Middle frontal gyrus (tissue), 1 donor: Measurements from ENCODE around the gene SRPK3.

Experiments used
- DNase-seq: peaks from one replicate; pipeline ENCODE4 v3.0.0-alpha.2; 2015; ENCODE audit warnings: low spot score; ENCODE audit errors: extremely low spot score

Gene SRPK3

DNA sequence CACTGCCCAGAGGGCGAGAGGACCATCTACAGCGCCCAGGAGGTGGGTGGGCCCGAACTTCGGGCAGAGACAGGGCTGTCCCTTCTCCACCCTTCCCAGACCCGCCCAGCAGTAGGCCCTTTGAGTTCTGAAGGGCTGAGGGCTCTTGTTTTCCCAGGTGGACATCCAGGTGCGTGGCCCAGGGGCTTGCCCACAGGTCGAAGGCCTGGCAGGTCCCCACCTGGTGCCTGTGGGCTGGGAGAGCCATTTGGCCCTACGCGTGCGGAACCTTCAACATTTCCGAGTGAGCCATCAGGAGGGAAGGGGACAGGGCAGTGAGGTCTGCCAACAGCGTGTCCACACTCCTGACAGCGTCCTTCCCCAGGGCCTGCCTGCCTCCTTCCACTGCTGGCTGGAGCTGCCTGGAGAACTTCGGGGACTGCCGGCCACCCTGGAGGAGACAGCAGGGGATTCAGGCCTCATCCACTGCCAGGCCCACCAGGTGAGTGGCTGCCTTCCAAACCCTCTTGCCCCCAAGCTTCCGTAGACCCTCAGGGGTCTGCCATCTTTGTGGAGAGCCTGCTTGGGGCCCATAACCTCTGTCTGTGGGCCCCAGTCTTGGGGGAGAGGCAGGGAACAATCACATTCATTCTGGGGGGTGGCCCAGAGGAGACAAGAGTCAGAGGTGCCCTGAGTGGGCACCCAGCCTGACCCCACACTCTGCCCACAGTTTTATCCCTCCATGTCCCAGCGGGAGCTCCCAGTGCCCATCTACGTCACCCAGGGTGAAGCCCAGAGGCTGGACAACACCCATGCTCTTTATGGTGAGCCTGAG is 10.0 kb upstream of the SRPK3 start:
- no peak for DNase-seq

DNA sequence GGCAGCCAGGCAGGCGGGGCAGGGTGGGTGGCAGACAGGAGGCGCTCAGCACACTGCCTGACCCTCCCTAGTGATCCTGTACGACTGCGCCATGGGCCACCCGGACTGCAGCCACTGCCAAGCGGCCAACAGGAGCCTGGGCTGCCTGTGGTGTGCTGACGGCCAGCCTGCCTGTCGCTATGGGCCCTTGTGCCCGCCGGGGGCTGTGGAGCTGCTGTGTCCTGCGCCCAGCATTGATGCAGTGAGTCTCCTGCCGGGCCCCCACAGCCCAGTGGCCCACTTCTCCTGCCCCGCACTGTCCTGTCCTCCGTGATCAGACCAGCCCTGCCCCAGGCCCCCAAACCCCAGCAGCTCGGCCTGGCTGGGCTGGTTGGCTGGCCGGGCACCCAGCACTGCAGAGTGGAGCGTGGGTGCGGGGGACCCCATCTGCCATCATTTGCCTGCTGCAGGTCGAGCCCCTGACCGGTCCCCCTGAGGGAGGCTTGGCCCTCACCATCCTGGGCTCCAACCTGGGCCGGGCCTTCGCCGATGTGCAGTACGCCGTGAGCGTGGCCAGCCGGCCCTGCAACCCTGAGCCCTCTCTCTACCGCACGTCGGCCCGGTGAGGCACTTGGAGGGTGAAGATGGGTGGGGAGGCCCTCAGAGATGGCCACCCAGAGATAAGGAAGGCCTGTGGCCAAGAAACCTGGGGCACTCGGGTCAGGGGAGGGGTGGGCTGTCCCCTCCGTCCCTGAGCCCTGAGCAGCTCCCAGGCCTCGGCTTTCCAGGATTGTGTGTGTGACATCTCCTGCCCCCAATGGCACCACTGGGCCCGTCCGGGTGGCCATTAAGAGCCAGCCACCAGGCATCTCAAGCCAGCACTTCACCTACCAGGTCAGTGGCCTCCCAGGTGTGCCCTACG is 9.2 kb upstream of the SRPK3 start:
- DNase-seq = no peak

- DNase-seq = no peak
Measured at GRCh38 chrX:153772316-153773217, 8.3 kb upstream of the SRPK3 start.

DNA sequence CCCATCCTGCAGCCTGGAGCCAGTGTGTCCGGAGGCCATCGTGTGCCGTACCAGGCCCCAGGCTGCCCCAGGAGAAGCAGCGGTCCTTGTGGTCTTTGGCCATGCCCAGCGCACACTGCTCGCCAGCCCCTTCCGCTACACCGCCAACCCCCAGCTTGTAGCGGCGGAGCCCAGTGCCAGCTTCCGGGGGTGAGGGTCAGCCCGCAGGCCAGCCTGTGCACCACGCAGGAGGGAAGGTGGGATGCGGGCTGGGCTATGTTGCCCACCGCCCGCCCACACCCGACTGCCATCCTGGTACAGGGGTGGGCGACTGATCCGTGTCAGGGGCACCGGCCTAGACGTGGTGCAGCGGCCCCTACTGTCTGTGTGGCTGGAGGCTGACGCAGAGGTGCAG is 7.6 kb upstream of the SRPK3 start:
- DNase-seq = no peak

DNA sequence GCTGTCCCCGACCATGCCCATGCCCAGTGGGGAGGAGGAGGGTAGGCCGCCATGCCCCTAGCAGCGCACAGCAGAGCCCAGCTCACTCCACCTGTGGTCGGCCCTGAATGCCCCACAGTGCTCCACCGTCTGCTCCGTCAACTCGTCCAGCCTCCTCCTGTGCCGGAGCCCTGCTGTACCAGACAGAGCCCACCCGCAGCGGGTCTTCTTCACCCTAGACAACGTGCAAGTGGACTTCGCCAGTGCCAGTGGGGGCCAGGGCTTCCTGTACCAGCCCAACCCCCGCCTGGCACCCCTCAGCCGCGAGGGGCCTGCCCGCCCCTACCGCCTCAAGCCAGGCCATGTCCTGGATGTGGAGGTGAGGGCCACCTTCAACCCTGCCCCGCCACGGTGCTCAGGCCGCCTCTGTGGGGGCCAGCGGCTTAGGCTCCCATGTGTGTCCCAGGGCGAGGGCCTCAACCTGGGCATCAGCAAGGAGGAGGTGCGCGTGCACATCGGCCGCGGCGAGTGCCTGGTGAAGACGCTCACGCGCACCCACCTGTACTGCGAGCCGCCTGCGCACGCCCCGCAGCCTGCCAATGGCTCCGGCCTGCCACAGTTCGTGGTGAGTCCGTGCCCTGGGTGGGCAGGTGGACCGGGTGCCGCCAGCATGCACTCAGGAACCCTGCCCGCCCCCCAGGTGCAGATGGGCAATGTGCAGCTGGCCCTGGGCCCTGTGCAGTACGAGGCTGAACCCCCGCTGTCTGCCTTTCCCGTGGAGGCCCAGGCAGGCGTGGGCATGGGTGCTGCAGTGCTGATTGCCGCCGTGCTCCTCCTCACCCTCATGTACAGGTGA is 6.9 kb upstream of the SRPK3 start:
- DNase-seq = no peak

- DNase-seq = no peak
Measured at GRCh38 chrX:153774576-153775292, 6.1 kb upstream of the SRPK3 start.

GRCh38 chrX:153775293-153776119 is 5.3 kb upstream of the SRPK3 start:
- DNase-seq = no peak

GRCh38 chrX:153776120-153776599 is 4.7 kb upstream of the SRPK3 start:
- no peak for DNase-seq

GRCh38 chrX:153776611-153777045 is 4.2 kb upstream of the SRPK3 start:
- DNase-seq = no peak

DNA sequence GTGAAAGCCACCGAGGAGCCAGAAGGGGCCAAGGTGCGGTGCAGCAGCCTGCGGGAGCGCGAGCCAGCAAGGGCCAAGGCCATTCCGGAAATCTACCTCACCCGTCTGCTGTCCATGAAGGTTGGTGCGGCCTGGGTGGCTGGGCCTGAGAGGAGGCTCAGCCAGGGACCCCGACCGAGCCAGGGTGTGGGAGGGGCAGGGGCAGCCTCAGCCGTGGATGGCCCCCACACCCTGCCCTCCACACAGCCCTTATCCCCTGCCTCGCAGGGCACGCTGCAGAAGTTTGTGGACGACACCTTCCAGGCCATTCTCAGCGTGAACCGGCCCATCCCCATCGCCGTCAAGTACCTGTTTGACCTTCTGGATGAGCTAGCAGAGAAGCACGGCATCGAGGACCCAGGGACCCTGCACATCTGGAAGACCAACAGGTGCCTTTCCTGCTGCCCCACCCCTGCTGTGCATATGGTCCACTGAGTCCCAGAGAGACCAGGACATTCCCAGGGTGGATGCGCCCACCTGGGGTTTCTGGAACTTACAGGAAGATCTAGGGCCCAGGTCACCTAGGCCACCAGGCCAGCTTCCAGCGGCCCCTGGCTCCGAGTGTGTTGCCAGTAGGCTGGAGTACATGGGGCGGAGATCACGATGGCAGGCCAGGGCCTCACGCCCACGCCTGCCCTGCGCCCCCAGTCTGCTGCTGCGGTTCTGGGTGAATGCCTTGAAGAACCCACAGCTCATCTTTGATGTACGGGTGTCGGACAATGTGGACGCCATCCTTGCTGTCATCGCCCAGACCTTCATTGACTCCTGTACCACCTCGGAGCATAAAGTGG is 3.4 kb upstream of the SRPK3 start:
- no peak for DNase-seq

- no peak for DNase-seq
Measured at GRCh38 chrX:153778181-153778580, 2.7 kb upstream of the SRPK3 start.

DNA sequence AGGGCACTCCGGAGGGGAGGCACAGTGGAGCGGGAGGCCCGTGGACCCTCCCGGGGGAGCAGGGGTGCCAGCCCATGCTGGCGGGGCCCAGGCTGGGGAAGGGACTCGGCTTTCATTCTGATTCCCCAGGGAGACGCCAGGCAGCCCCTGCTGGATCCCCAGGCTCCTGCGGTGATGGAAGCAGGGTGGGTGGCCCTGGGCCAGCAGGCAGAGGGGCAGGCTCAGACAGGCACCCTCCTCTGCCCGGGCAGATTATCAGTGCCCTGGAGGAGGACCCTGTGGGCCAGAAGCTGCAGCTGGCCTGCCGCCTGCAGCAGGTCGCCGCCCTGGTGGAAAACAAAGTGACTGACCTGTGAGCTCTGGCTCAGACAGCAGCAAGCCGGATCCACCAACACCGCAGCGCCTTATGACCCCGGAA is 2.1 kb upstream of the SRPK3 start:
- DNase-seq = no peak

DNA sequence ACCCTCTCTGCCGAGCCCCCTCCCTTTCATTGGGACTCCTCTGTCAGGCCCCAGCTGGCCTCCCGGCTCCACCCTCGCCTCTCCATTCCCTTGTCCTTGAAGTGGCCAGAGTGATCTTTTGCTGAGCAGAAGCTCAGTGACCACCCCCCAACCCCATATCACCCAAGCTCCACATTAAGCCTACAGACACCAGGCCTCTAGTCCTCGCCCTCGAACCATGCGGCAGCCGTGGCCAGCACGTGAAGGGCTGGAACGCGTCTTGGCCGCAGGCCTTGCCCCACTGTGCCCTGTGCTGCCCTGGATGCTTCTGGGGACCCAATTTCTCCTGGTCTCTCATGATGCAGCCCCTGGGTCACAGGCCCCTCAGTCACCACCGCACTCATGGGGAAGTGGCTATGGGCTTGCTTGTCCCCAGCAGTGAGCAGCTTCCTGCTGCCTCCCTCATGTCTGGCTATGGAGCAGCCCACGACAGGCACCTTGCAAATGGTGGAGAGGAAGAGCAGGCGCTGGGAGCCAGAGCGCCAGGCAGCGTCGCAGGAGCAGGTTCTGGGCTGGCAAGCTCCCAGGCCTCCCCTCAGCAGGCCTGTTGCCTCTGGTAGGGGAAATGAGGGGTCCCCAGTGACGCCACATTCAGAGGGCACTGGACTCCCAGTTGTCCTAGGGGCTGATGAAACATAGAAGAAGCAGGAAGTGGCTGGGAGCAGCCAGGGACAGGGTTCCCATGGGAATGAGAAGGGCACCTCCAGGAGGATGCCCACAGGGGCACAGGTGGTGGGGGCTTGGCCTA is 757 bp upstream of the SRPK3 start:
- DNase-seq = no peak

DNA sequence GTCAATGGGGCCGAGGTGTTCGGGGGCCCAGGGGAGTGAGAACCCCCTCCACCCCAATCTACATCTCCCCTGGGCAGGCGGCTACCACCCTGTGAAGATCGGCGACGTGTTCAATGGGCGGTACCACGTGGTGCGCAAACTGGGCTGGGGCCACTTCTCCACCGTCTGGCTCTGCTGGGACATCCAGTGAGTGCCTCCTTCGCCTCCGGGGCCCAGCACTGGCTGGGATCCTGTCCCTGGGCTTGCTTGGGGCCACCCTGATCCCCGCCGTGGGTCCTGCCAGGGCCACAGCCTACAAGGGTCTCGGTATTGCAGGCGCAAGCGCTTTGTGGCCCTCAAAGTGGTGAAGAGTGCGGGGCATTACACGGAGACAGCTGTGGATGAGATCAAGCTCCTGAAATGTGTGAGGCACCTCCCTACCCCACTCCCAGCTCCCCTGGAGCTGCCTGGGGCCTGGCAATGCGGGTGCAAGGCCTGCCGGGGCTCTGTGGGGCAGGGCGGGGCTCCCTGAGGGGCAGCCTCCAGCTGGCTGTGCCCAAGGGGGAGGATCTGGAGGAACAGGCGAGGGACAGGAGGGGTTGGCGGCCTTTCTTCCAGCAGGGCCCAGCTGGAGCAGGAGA is 697 bp downstream of the SRPK3 start:
- no peak for DNase-seq

GRCh38 chrX:153782313-153782712 is 1.5 kb downstream of the SRPK3 start:
- DNase-seq = no peak

DNA sequence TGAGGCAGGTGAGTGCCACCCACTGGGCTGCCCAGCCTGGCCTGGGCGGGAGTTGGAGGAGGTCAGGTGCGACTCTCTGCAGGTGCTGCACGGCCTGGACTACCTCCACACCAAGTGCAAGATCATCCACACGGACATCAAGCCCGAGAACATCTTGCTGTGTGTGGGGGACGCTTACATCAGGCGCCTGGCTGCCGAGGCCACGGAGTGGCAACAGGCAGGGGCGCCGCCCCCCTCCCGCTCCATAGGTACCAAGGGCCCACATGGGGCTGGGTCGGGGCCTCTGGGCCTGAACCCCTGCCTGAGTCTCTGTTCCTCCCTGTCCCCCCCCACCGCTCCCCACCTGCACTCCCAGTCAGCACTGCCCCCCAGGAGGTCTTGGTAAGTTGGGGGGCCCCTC is 2.0 kb downstream of the SRPK3 start:
- DNase-seq = no peak
